Activated CD8-positive, alpha-beta T cell treated with anti-CD3 and anti-CD28 coated beads for 36 hours (primary cell): Measurements from ENCODE around the gene SULT1B1. TPM values are rescaled to one million over a fixed set of nuclear protein-coding genes. Genes with fewer than 3 reads are reported as not detected.

Experiments used
- ATAC-seq: fragments of 200-7000 bp; cut with Tn5 transposase; one replicate; pipeline ENCODE4 v1.10.0; 2021; ENCODE audit warnings: mild to moderate bottlenecking, moderate library complexity
- CTCF ChIA-PET: fragments of 350-600 bp; sonication (Branson Sonifier 250); formaldehyde crosslinking; loops from one replicate; lab custom pipeline; 2021; ENCODE audit warnings: antibody characterized with exemption; lab: Charles Lee
- POLR2A ChIA-PET: fragments of 350-600 bp; sonication (Branson Sonifier 250); formaldehyde crosslinking; loops from one replicate; lab custom pipeline; 2021; ENCODE audit warnings: antibody characterized with exemption; lab: Charles Lee
- DNase-seq: peaks from one replicate; pipeline ENCODE4 v3.0.0-alpha.2; 2020
- H3K27ac Mint-ChIP-seq: one replicate; pipeline ENCODE4 v1.8.0; 2021; ENCODE audit warnings: mild to moderate bottlenecking, mixed read lengths
- H3K27me3 Mint-ChIP-seq: one replicate; pipeline ENCODE4 v1.8.0; 2021; ENCODE audit warnings: mixed read lengths
- H3K36me3 Mint-ChIP-seq: one replicate; pipeline ENCODE4 v1.8.0; 2021; ENCODE audit warnings: low read depth, mixed read lengths
- H3K4me1 Mint-ChIP-seq: one replicate; pipeline ENCODE4 v1.8.0; 2021; ENCODE audit warnings: low read depth, mixed read lengths
- H3K4me3 Mint-ChIP-seq: one replicate; pipeline ENCODE4 v1.8.0; 2021; ENCODE audit warnings: mild to moderate bottlenecking, moderate library complexity, mixed read lengths
- H3K9me3 Mint-ChIP-seq: one replicate; pipeline ENCODE4 v1.8.0; 2021; ENCODE audit warnings: mixed read lengths
- CTCF ChIP-seq: fragments of 200-600 bp; IDR thresholded peaks from one replicate; pipeline ENCODE4 v1.8.0; 2022; ENCODE audit warnings: antibody characterized with exemption, mild to moderate bottlenecking
- intact Hi-C: fragments of 100-400 bp; cut with micrococcal nuclease; formaldehyde crosslinking; loops from one replicate; pipeline ENCODE4 v1.10.0; 2022
- total RNA-seq, 2 experiments: library from RNA; stranded (reverse); gene quantifications; one replicate each; pipeline ENCODE4 v1.2.3, GENCODE V29; 2021

SULT1B1 gene
- total RNA-seq, 2 experiments from 2014 or later: 1.1 to 2.2 TPM

GRCh38 chr4:69754926-69755580 lies 5.4 kb downstream of the SULT1B1 start:
- no peak for TF ChIP-seq CTCF
- no peak for DNase-seq
- ChIA-PET POLR2A (no interaction called here), CTCF (no interaction called here)
- ATAC-seq: no peak
- Mint-ChIP-seq H3K27me3 (no peaks in the 10 kb centered on the region), H3K4me1 (peaks cover 32% of the 10 kb centered on the region), H3K36me3 (peaks cover 3% of the 10 kb centered on the region), H3K27ac (no peak overlapping the region), H3K9me3 (no peaks in the 10 kb centered on the region), H3K4me3 (no peak overlapping the region)
- intact Hi-C loops: no loop called here

DNA sequence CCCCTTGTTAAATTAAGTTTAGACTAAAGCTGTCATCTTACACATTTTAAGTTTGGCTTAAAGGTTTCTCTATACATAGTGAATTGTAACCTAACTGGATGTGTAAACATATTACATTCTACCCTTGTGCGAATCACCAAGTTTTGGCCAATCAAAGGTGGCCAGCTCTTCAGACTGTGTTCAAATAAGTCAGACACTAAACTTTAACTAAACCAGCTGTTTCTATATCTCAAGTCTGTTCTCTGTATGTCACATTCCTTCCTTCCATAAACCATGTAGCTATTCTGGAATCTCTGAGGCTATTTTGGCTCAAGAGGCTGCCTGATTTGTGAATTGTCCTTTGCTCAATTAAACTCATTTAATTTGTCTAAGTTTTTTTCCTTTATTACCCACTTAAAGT lies 6.7 kb downstream of the SULT1B1 start:
- intact Hi-C loops: no loop called here
- Mint-ChIP-seq H3K4me1 (peaks cover 24% of the 10 kb centered on the region), H3K4me3 (no peak overlapping the region), H3K36me3 (peaks cover 3% of the 10 kb centered on the region), H3K9me3 (no peaks in the 10 kb centered on the region), H3K27ac (no peak overlapping the region), H3K27me3 (no peaks in the 10 kb centered on the region)
- CTCF ChIA-PET: no interaction called here
- TF ChIP-seq CTCF: no peak
- ATAC-seq (no peak), DNase-seq (no peak)
- POLR2A ChIA-PET: no interaction called here

GRCh38 chr4:69750346-69750745 lies 10.1 kb downstream of the SULT1B1 start:
- Mint-ChIP-seq H3K36me3 (peaks cover 19% of the 10 kb centered on the region), H3K9me3 (peaks cover 9% of the 10 kb centered on the region), H3K27me3 (no peaks in the 10 kb centered on the region), H3K4me1 (peaks cover 2% of the 10 kb centered on the region), H3K27ac (no peak overlapping the region), H3K4me3 (no peak overlapping the region)
- ATAC-seq (no peak), DNase-seq (no peak)
- ChIA-PET POLR2A (no interaction called here), CTCF (no interaction called here)
- TF ChIP-seq CTCF: no peak
- intact Hi-C loops: no loop called here

DNA sequence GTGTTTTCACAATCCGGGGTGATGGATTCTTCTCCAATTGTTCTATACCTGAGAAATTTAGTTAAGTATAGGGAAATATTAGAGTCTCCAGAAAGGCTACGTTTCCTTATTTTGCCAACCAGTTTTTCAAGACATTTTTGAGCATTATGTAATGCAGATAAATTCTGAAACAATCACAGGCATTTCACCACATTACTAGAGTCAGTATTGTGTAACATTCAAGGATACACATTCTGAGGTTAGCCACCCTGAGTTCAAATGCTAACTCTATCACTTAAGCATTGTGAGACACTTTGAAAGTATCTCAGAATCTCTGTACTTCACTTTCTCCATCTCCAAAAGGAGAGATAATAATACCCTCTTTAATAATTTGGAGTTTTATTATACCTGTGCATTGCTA lies 10.6 kb downstream of the SULT1B1 start:
- ChIA-PET CTCF (no interaction called here), POLR2A (no interaction called here)
- Mint-ChIP-seq H3K4me1 (no peaks in the 10 kb centered on the region), H3K27me3 (no peaks in the 10 kb centered on the region), H3K36me3 (peaks cover 19% of the 10 kb centered on the region), H3K9me3 (peaks cover 9% of the 10 kb centered on the region), H3K27ac (no peak overlapping the region), H3K4me3 (no peak overlapping the region)
- TF ChIP-seq CTCF: no peak
- intact Hi-C loops: no loop called here
- no peak for ATAC-seq
- DNase-seq: no peak

DNA sequence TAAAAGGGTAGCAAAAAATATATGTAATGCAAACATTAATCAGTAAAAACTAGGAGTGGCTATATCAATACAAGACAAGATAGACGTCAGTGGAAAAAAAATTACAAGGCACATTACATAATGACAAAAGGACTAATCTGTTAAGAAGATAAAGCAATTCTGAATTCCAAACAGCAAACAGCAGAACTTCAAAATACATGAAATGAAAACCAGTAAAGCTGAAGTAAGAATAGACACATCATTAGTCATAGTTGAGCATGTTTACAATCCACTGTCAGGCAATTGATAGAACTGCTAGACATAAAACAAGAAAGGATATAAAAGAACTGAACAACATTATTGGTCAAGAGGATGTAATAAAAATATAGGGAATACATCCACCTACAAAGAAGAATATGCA lies 12.2 kb downstream of the SULT1B1 start:
- ATAC-seq (no peak), DNase-seq (no peak)
- no peak for TF ChIP-seq CTCF
- intact Hi-C loops: no loop called here
- ChIA-PET POLR2A (no interaction called here), CTCF (no interaction called here)
- H3K27me3 Mint-ChIP-seq: no peaks in the 10 kb centered on the region
- H3K27ac Mint-ChIP-seq: no peak overlapping the region
- H3K36me3 Mint-ChIP-seq: peaks cover 19% of the 10 kb centered on the region
- H3K4me1 Mint-ChIP-seq: no peaks in the 10 kb centered on the region
- no peak overlapping the region for H3K4me3 Mint-ChIP-seq
- peaks cover 12% of the 10 kb centered on the region for H3K9me3 Mint-ChIP-seq
